Hepatocyte (in vitro differentiated cells): ENCODE measurements around the gene MORN5. TPM values are rescaled to one million over a fixed set of nuclear protein-coding genes. Genes with fewer than 3 reads are reported as not detected.

Source experiments
- DNase-seq: peaks from one replicate; pipeline ENCODE4 v3.0.0-alpha.2; 2016; ENCODE audit warnings: low spot score
- H2AFZ ChIP-seq: fragments of 200-600 bp; sonication (generic); 2 replicates; pipeline ENCODE4 v1.6.0; 2016; ENCODE audit warnings: antibody characterized with exemption, mild to moderate bottlenecking
- H3K27ac ChIP-seq: fragments of 200-600 bp; sonication (generic); 2 replicates; pipeline ENCODE4 v1.5.1; 2016; ENCODE audit warnings: mild to moderate bottlenecking
- H3K27me3 ChIP-seq: fragments of 200-600 bp; sonication (generic); 2 replicates; pipeline ENCODE4 v1.6.1; 2016
- H3K36me3 ChIP-seq: fragments of 200-600 bp; sonication (generic); replicated peaks from 2 replicates; pipeline ENCODE4 v1.5.1; 2016; ENCODE audit warnings: low read depth; ENCODE audit not compliant: insufficient read depth
- H3K4me1 ChIP-seq: fragments of 200-600 bp; sonication (generic); 2 replicates; pipeline ENCODE4 v1.5.1; 2016; ENCODE audit warnings: mild to moderate bottlenecking, moderate library complexity; ENCODE audit not compliant: insufficient read depth
- H3K4me2 ChIP-seq: fragments of 200-600 bp; sonication (generic); 2 replicates; pipeline ENCODE4 v1.6.0; 2016
- H3K4me3 ChIP-seq: fragments of 200-600 bp; sonication (generic); 2 replicates; pipeline ENCODE4 v1.5.1; 2016; ENCODE audit warnings: mild to moderate bottlenecking
- H3K79me2 ChIP-seq: fragments of 200-600 bp; sonication (generic); 2 replicates; pipeline ENCODE4 v1.6.0; 2017; ENCODE audit warnings: mild to moderate bottlenecking
- H3K9me2 ChIP-seq: fragments of 200-600 bp; sonication (generic); replicated peaks from 2 replicates; pipeline ENCODE4 v1.6.0; 2017; ENCODE audit warnings: mild to moderate bottlenecking; ENCODE audit not compliant: insufficient read depth
- H3K9me3 ChIP-seq: fragments of 200-600 bp; sonication (generic); 2 replicates; pipeline ENCODE4 v1.5.1; 2016; ENCODE audit warnings: low read depth, mild to moderate bottlenecking
- H4K20me1 ChIP-seq: fragments of 200-600 bp; sonication (generic); 2 replicates; pipeline ENCODE4 v1.6.0; 2016; ENCODE audit warnings: mild to moderate bottlenecking; ENCODE audit not compliant: insufficient read depth, poor library complexity, severe bottlenecking
- CTCF ChIP-seq: fragments of 200-600 bp; sonication (generic); IDR thresholded peaks from 2 replicates; pipeline ENCODE4 v1.5.1; 2016; ENCODE audit warnings: antibody characterized with exemption, mild to moderate bottlenecking; ENCODE audit not compliant: poor library complexity
- EZH2 ChIP-seq: fragments of 200-600 bp; sonication (generic); IDR thresholded peaks from 2 replicates; pipeline ENCODE4 v1.6.1; 2016; ENCODE audit warnings: antibody characterized with exemption, mild to moderate bottlenecking, borderline replicate concordance
- EZH2phosphoT487 ChIP-seq: fragments of 200-600 bp; sonication (generic); IDR thresholded peaks from one replicate; pipeline ENCODE4 v1.6.1; 2018; ENCODE audit warnings: antibody characterized with exemption, mild to moderate bottlenecking, low read depth, moderate library complexity; ENCODE audit not compliant: unreplicated experiment, severe bottlenecking
- WGBS: methylation state at CpG from one replicate; pipeline ENCODE4 v1.1.6; 2016; ENCODE audit warnings: low lambda C conversion rate; ENCODE audit errors: missing lambda C conversion rate; 5-methylcytosine and 5-hydroxymethylcytosine counted together
- polyA plus RNA-seq: library from polyadenylated mRNA; unstranded; fragments of >200 nt; fragmentation: Nextera tagmentation; extraction: Ambion mirVana; gene quantifications from 2 replicates; pipeline ENCODE4 v1.2.1, GENCODE V29; 2016
- total RNA-seq: library from RNA; depleted of rRNA; stranded (reverse); fragments of >200 nt; gene quantifications from 2 replicates; pipeline ENCODE4 v1.2.3, GENCODE V29; 2014

Gene MORN5
- total and polyA plus RNA-seq, 2 experiments from 2014 or later, result 0.95 TPM; not detected in 1

DNA sequence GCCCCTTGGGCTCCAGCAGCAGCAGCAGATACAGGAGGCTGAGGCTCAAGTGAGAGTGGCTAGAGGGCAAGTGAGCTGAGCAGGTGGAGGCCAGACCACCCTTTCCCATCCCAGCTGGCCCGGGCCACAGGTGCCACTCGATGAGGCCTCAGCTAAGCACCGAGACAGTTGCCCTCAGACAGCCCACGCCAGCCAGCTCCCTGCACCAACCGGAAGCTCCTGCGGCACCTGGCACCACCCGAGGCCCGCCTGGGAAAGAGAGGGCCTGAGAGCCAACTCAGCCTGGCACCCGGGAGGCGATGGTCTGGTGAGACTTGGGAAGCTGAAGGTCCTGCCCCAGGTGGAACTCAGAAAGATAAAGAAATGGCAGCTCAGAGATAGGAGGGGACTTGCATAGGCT, 38.3 kb upstream of the MORN5 start:
- H3K36me3 ChIP-seq, result no peaks in the 10 kb centered on the region
- no peak overlapping the region for H3K27ac ChIP-seq
- no peak overlapping the region for H2AFZ ChIP-seq
- WGBS, result 94% methylated on average over 10 of the region's 10 CpGs
- no peak for DNase-seq
- no peak overlapping the region for H3K4me3 ChIP-seq
- no peaks in the 10 kb centered on the region for H3K79me2 ChIP-seq
- H4K20me1 ChIP-seq, result no peaks in the 10 kb centered on the region
- no peaks in the 10 kb centered on the region for H3K9me3 ChIP-seq
- no peaks in the 10 kb centered on the region for H3K9me2 ChIP-seq
- peaks cover 5% of the 10 kb centered on the region for H3K4me1 ChIP-seq
- no peak overlapping the region for H3K4me2 ChIP-seq
- peaks cover 14% of the 10 kb centered on the region for H3K27me3 ChIP-seq
- no peak for TF ChIP-seq EZH2phosphoT487
- TF ChIP-seq CTCF, result no peak
- TF ChIP-seq EZH2, result no peak

- peaks cover 19% of the 10 kb centered on the region for H3K27me3 ChIP-seq
- H4K20me1 ChIP-seq, result no peaks in the 10 kb centered on the region
- DNase-seq, result no peak
- H3K27ac ChIP-seq, result no peak overlapping the region
- WGBS, result 88% methylated on average over 6 of the region's 6 CpGs
- H3K4me1 ChIP-seq, result peaks cover 11% of the 10 kb centered on the region
- no peaks in the 10 kb centered on the region for H3K79me2 ChIP-seq
- H3K4me3 ChIP-seq, result no peak overlapping the region
- H3K4me2 ChIP-seq, result no peak overlapping the region
- no peaks in the 10 kb centered on the region for H3K9me3 ChIP-seq
- H2AFZ ChIP-seq, result no peak overlapping the region
- H3K36me3 ChIP-seq, result no peaks in the 10 kb centered on the region
- H3K9me2 ChIP-seq, result no peaks in the 10 kb centered on the region
- TF ChIP-seq EZH2 (no peak), EZH2phosphoT487 (no peak), CTCF (no peak)
Measured at GRCh38 chr9:122121931-122122330, 37.8 kb upstream of the MORN5 start.

- H3K9me3 ChIP-seq, result no peaks in the 10 kb centered on the region
- no peak overlapping the region for H3K4me3 ChIP-seq
- no peak for DNase-seq
- TF ChIP-seq CTCF (no peak), EZH2 (no peak), EZH2phosphoT487 (no peak)
- WGBS, result 51% methylated on average over 6 of the region's 6 CpGs
- H3K27ac ChIP-seq, result no peak overlapping the region
- H3K4me2 ChIP-seq, result no peak overlapping the region
- H3K4me1 ChIP-seq, result peaks cover 12% of the 10 kb centered on the region
- H4K20me1 ChIP-seq, result no peaks in the 10 kb centered on the region
- H3K36me3 ChIP-seq, result no peaks in the 10 kb centered on the region
- H2AFZ ChIP-seq, result no peak overlapping the region
- H3K27me3 ChIP-seq, result peaks cover 24% of the 10 kb centered on the region
- H3K79me2 ChIP-seq, result no peaks in the 10 kb centered on the region
- H3K9me2 ChIP-seq, result no peaks in the 10 kb centered on the region
Measured at GRCh38 chr9:122122468-122122867, 37.2 kb upstream of the MORN5 start.
